ENCODE measurements around the gene ITPR3.

Gene ITPR3

DNA sequence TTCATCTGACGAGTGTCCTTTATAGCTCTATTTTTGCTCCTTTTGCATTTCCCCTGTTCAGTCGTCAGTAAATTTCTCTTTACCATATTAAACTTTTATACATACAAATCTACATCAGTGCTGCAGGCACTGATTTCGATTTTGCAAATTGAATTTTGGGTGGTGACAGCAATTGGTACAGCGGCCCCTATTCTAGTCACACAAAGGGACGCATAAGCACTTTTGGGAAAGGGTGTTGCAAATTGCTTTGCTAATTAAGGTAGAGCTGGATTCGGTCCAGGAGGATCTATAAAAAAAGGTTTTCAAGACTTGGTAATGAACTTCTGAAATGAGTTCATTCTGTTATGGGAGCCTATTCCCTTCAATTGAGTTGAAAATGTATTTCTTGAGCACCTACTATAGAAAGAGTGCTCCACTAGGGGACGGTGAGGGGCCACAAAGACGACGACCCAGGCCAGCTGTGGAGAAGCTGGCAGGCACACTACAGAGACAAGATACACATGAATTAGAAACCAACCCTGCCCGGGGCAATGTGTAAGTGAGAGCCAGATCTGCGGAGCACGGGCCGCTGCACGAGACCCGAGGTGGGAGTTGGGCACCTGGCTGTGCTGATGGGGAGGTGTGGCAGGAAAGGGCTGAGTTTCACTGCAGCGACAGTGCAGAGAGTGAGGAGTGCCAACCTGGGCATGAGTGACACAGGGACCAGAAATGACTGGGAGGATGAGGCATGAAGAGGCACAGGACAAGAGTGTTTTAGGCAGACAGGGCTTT lies 85.0 kb downstream of the ITPR3 start:
- no peak for DNase-seq

- no peak for DNase-seq
Observed at GRCh38 chr6:33707771-33708170, 86.6 kb downstream of the ITPR3 start.

DNA sequence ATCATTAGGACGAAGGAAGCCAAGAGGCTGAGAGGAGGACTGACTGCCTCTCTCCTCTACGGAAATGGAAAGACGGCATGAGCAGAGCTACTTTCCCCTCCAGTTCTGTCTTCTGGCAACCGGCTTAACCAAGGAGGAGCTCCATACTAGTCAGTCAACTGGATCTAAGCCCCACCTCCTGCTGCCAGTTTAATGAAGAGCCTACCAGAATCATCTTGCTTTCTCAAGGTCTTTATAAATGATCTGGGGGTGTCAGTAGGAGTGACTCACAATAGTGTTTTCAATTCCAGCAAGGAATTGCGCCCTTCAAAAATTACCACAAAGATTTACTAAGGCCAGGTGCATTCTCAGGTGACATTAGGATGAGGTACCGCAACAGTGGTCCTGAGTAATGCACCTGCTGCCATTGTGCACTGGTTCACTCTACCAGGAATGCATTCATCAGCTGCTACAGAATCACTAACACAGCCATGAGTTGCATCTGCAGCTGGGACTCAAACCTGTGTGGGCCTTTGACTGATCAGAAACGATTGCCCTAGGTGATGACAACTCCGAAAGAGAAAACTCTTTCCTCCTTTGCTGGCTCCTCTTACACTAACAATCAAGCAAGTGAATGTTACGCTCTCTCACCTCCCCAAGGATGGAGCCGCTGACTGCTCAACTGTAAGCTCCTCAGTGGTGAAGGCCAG lies 87.5 kb downstream of the ITPR3 start:
- no peak for DNase-seq

- no peak for DNase-seq
Observed at GRCh38 chr6:33709605-33710295, 88.6 kb downstream of the ITPR3 start.

- DNase-seq: no peak
Observed at GRCh38 chr6:33710296-33711121, 89.4 kb downstream of the ITPR3 start.

- peak; percentile 96 for DNase-seq
Observed at GRCh38 chr6:33711140-33712129, 90.3 kb downstream of the ITPR3 start, which contains the start of gene UQCC2. Gene UQCC2 (minus strand): TSS chr6:33711700. CDS start chr6:33711686, 14 bp downstream.

- no peak for DNase-seq
Observed at GRCh38 chr6:33712914-33713313, 91.8 kb downstream of the ITPR3 start.

- DNase-seq: no peak
Observed at GRCh38 chr6:33713786-33714185, 92.7 kb downstream of the ITPR3 start.

- no peak for DNase-seq
Observed at GRCh38 chr6:33714385-33715040, 93.4 kb downstream of the ITPR3 start.

DNA sequence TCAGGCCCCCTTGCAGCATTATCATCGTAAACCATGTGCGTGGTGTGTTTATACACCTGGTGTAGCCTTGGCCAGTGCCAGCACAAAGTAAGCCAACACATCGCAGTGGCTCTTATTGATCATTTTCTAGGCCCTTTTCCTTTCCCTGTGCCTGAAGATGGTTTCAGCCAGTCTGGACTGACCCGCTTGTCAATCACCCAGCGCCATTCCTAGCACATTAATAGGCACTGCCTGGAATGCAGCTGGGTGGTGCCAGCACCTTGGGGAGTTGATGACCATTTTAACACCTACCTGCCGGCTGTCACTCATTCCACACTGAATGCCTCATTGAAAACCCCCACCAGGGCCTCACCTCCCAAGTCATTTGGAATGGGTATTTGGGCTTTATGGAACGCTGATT lies 95.3 kb downstream of the ITPR3 start:
- DNase-seq: no peak

- no peak for DNase-seq
Observed at GRCh38 chr6:33716890-33717632, 95.9 kb downstream of the ITPR3 start.

DNA sequence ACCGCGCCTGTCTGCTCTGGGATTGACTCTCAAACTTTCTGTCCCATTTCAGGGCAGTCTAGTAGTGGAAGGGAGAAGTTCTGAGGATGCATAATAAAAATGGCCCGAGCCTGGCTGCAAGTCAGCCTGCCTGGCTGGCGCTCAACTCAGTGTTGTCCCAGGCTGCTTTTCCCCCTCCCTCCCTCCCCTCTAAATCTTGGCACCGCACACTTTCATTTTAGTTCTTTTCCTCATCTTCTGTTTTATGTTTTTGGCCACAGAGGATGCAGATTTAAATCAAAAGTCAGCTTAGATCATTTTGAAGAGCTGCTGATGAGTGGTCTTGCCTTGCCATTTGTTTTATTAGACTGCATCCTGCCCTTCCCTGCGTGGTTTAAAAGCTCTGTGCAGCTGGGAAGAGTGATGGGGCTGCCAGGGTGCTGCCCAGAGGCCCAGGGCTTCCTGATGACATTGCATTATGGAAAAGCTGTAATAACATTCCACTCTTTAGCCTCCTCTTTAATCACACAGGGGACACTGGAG lies 96.9 kb downstream of the ITPR3 start:
- no peak for DNase-seq

DNA sequence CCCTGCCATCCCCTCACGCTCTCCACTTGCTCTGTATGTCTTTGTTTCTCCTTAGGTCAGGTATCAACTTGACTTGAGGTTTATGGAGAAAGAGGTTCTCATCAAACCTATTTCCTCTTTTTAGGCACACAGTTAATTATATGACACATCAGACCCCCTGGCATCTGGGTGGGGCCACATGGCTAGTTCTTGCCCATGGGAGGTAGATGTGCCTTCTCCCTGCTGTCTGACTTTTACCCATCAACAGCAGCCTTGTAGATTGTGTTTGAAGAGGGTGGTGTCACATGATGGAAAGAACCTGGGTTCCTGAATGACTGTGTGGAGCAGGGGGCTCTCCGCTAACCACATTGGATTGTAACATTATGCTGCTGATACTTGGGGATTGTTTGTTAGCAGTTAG lies 97.6 kb downstream of the ITPR3 start:
- no peak for DNase-seq

GRCh38 chr6:33719326-33719987 lies 98.3 kb downstream of the ITPR3 start:
- DNase-seq: no peak

GRCh38 chr6:33720998-33721397 lies 99.9 kb downstream of the ITPR3 start:
- no peak for DNase-seq

- DNase-seq: no peak
Observed at GRCh38 chr6:33721508-33721907, 100.4 kb downstream of the ITPR3 start.

- no peak for DNase-seq
Observed at GRCh38 chr6:33722103-33722623, 101.0 kb downstream of the ITPR3 start.

- no peak for DNase-seq
Observed at GRCh38 chr6:33723371-33724085, 102.4 kb downstream of the ITPR3 start.

Data from activated CD4-positive, alpha-beta T cell treated with anti-CD3 and anti-CD28 coated beads, Interleukin-2, amount 50 U/mL, for 1 hour (primary cell).